Lung (tissue), 12 donors: ENCODE measurements around the gene ADD2. TPM values are rescaled to one million over a fixed set of nuclear protein-coding genes. Genes with fewer than 3 reads are reported as not detected.

Source experiments
- ATAC-seq: fragments of 200-7000 bp; cut with Tn5 transposase; one replicate; pipeline ENCODE4 v1.9.1; 2020; ENCODE audit warnings: moderate number of reproducible peaks; ENCODE audit not compliant: insufficient read depth, low FRiP score
- DNase-seq, 3 donors: peaks; one replicate each; pipeline ENCODE4 v3.0.0-alpha.2; 2013 to 2017
- H3K27ac ChIP-seq, 2 donors: one replicate each; pipeline ENCODE4 v1.5.1; 2013; ENCODE audit warnings: mild to moderate bottlenecking in 2 of 2, moderate library complexity in 2 of 2, control low read depth in 1 of 2, inconsistent platforms in 1 of 2, low read depth in 1 of 2, low read length in 1 of 2
- H3K27me3 ChIP-seq, 3 donors: one replicate each; pipeline ENCODE4 v1.5.1; 2013; ENCODE audit warnings: low read length in 2 of 3; ENCODE audit not compliant: control insufficient read depth in 3 of 3, insufficient read depth in 3 of 3
- H3K36me3 ChIP-seq, 4 donors: one replicate each; pipeline ENCODE4 v1.5.1; 2013; ENCODE audit warnings: low read length in 4 of 4, mild to moderate bottlenecking in 1 of 4, moderate library complexity in 1 of 4; ENCODE audit not compliant: control insufficient read depth in 4 of 4, insufficient read depth in 4 of 4
- H3K4me1 ChIP-seq, 5 donors: one replicate each; pipeline ENCODE4 v1.5.1; 2013; ENCODE audit warnings: low read length in 5 of 5, mild to moderate bottlenecking in 2 of 5, moderate library complexity in 1 of 5; ENCODE audit not compliant: control insufficient read depth in 5 of 5, insufficient read depth in 5 of 5
- H3K4me3 ChIP-seq: one replicate; pipeline ENCODE4 v1.5.1; 2013; ENCODE audit warnings: mild to moderate bottlenecking, control low read depth, moderate library complexity
- H3K9ac ChIP-seq, 2 donors: one replicate each; pipeline ENCODE4 v1.5.1; 2013; ENCODE audit warnings: low read length in 2 of 2, control low read depth in 1 of 2; ENCODE audit not compliant: insufficient read depth in 1 of 2
- H3K9me3 ChIP-seq, 4 donors: one replicate each; pipeline ENCODE4 v1.5.1; 2013; ENCODE audit warnings: low read length in 3 of 4, mild to moderate bottlenecking in 1 of 4, moderate library complexity in 1 of 4; ENCODE audit not compliant: control insufficient read depth in 4 of 4, insufficient read depth in 3 of 4
- CTCF ChIP-seq: IDR thresholded peaks from 2 replicates; pipeline ENCODE4 v1.5.1; 2012; ENCODE audit warnings: mild to moderate bottlenecking; ENCODE audit errors: control extremely low read depth, extremely low read depth
- WGBS, 2 donors: extraction: QIAGEN DNeasy Blood & Tissue Kit; methylation state at CpG; one replicate each; pipeline ENCODE4 v1.1.7; 2013; 5-methylcytosine and 5-hydroxymethylcytosine counted together
- polyA plus RNA-seq, 2 donors: library from polyadenylated mRNA; stranded (reverse); fragments of 200-250 nt; gene quantifications; one replicate each; pipeline ENCODE4 v1.2.1, GENCODE V29; 2013
- total RNA-seq, 2 donors: library from RNA; depleted of rRNA in 1 of 2; stranded (reverse); fragments of >200 nt in 1 of 2; gene quantifications; one replicate each; pipeline ENCODE4 v1.2.1, GENCODE V29; 2014 to 2021
- donor health status: control.
- donor health status: control.
- donor health status: Bipolar disorder and iron deficiency.
- donor health status: healthy.
- donor health status: DM: yes; HTN: yes; CAD: no.

ADD2 gene
- total and polyA plus RNA-seq, 4 donors: 0.35 to 5.9 (median 1.8) TPM

GRCh38 chr2:70723286-70723885 is 44.6 kb downstream of the ADD2 start:
- DNase-seq (no peak), ATAC-seq (no peak)
- peaks cover 0 to 3% (median 0%) of the 10 kb centered on the region in 4 donors for H3K9me3 ChIP-seq
- no peak overlapping the region for H3K4me3 ChIP-seq
- no peaks in the 10 kb centered on the region for H3K4me1 ChIP-seq
- H3K9ac ChIP-seq: no peak overlapping the region
- TF ChIP-seq CTCF: no peak
- no peak overlapping the region for H3K27ac ChIP-seq
- 90 to 92% methylated on average over 5 of the region's 5 CpGs for WGBS, 2 donors
- no peaks in the 10 kb centered on the region for H3K36me3 ChIP-seq
- peaks cover 0 to 3% (median 0%) of the 10 kb centered on the region in 3 donors for H3K27me3 ChIP-seq

- Histone ChIP-seq H3K9ac (no peak overlapping the region), H3K36me3 (no peaks in the 10 kb centered on the region), H3K27ac (no peak overlapping the region), H3K9me3 (no peaks in the 10 kb centered on the region), H3K4me3 (no peak overlapping the region), H3K27me3 (peaks cover 0 to 3% (median 0%) of the 10 kb centered on the region in 3 donors), H3K4me1 (no peaks in the 10 kb centered on the region)
- DNase-seq: no peak
- WGBS, 2 donors: 84 to 87% methylated on average over 6 of the region's 6 CpGs
- ATAC-seq: no peak
- no peak for TF ChIP-seq CTCF
Measured at GRCh38 chr2:70720124-70720523, 47.9 kb downstream of the ADD2 start.

GRCh38 chr2:70719231-70719630 is 48.8 kb downstream of the ADD2 start:
- ATAC-seq (no peak), DNase-seq (no peak)
- WGBS, 2 donors: 85 to 96% methylated on average over 3 of the region's 3 CpGs
- no peaks in the 10 kb centered on the region for H3K4me1 ChIP-seq
- H3K9ac ChIP-seq: no peak overlapping the region
- TF ChIP-seq CTCF: no peak
- H3K27me3 ChIP-seq: peaks cover 0 to 3% (median 0%) of the 10 kb centered on the region in 3 donors
- no peak overlapping the region for H3K27ac ChIP-seq
- H3K9me3 ChIP-seq: peaks cover 0 to under 1% (median 0%) of the 10 kb centered on the region in 4 donors
- H3K4me3 ChIP-seq: no peak overlapping the region
- H3K36me3 ChIP-seq: no peaks in the 10 kb centered on the region

GRCh38 chr2:70718736-70719135 is 49.3 kb downstream of the ADD2 start:
- Histone ChIP-seq H3K27me3 (peaks cover 0 to 3% (median 0%) of the 10 kb centered on the region in 3 donors), H3K9me3 (peaks cover 0 to 2% (median 0%) of the 10 kb centered on the region in 4 donors), H3K4me1 (peaks cover 0 to 3% (median 0%) of the 10 kb centered on the region in 5 donors), H3K27ac (no peak overlapping the region), H3K36me3 (no peaks in the 10 kb centered on the region), H3K4me3 (no peak overlapping the region), H3K9ac (no peak overlapping the region)
- 86 to 87% methylated on average over 2 of the region's 2 CpGs for WGBS, 2 donors
- no peak for ATAC-seq
- no peak for TF ChIP-seq CTCF
- DNase-seq: no peak
